Measurements from ENCODE around the gene MAPKBP1. TPM values are rescaled to one million over a fixed set of nuclear protein-coding genes. Genes with fewer than 3 reads are reported as not detected.

MAPKBP1 gene
- polyA plus RNA-seq, 1 donor from 2014 or later: 30.3 TPM

- no peak overlapping the region for H3K4me2 ChIP-seq (ENCODE audit: low read length)
- H3K27ac ChIP-seq (ENCODE audit: low read length): no peak overlapping the region
- no peaks in the 10 kb centered on the region for H3K27me3 ChIP-seq (ENCODE audit: insufficient read depth, low read depth, low read length)
- H3K9ac ChIP-seq (ENCODE audit: low read length): no peak overlapping the region
- TF ChIP-seq RAD21 (conservative IDR thresholded peaks at IDR 0.05) (no peak), MXI1 (conservative IDR thresholded peaks at IDR 0.05; ENCODE audit: poor library complexity, severe bottlenecking) (no peak), SMC3 (conservative IDR thresholded peaks at IDR 0.05; ENCODE audit: poor library complexity) (no peak), TAF1 (IDR thresholded peaks at IDR 0.05; ENCODE audit: low read depth) (no peak), POLR2AphosphoS5 (IDR thresholded peaks at IDR 0.05) (no peak), CTCF (IDR thresholded peaks at IDR 0.05; ENCODE audit: poor library complexity, severe bottlenecking) (no peak), REST (IDR thresholded peaks at IDR 0.05; ENCODE audit: borderline replicate concordance) (no peak), EZH2 (IDR thresholded peaks at IDR 0.05; ENCODE audit: borderline replicate concordance, insufficient read depth, low read length, poor library complexity, severe bottlenecking) (no peak)
- peaks cover 7% of the 10 kb centered on the region for H3K36me3 ChIP-seq (ENCODE audit: insufficient read depth, low read length)
- H3K9me3 ChIP-seq (ENCODE audit: low read length): no peaks in the 10 kb centered on the region
- no peaks in the 10 kb centered on the region for H3K9me2 ChIP-seq (ENCODE audit: insufficient read depth, low read length)
- no peak overlapping the region for H3K4me3 ChIP-seq (ENCODE audit: low read length)
- H3K79me2 ChIP-seq (replicated peaks; ENCODE audit: insufficient read depth, low read length): no peaks in the 10 kb centered on the region
- H3F3A ChIP-seq (ENCODE audit: insufficient read depth, low read length, poor library complexity, severe bottlenecking): no peaks in the 10 kb centered on the region
- no peak overlapping the region for H2AFZ ChIP-seq (ENCODE audit: low read depth, low read length)
- H4K20me1 ChIP-seq (ENCODE audit: insufficient read depth): no peaks in the 10 kb centered on the region
These were observed 43.5 kb downstream of the MAPKBP1 start for GRCh38 chr15:41817781-41818180.

- H3K27ac ChIP-seq (ENCODE audit: low read length): no peak overlapping the region
- H3K36me3 ChIP-seq (ENCODE audit: insufficient read depth, low read length): peaks cover 7% of the 10 kb centered on the region
- no peaks in the 10 kb centered on the region for H3K79me2 ChIP-seq (replicated peaks; ENCODE audit: insufficient read depth, low read length)
- H3K9ac ChIP-seq (ENCODE audit: low read length): no peak overlapping the region
- H3K9me3 ChIP-seq (ENCODE audit: low read length): no peaks in the 10 kb centered on the region
- no peak for TF ChIP-seq EP300 (conservative IDR thresholded peaks at IDR 0.05; ENCODE audit: poor library complexity, severe bottlenecking)
- TF ChIP-seq MXI1 (conservative IDR thresholded peaks at IDR 0.05; ENCODE audit: poor library complexity, severe bottlenecking): no peak
- TF ChIP-seq RAD21 (conservative IDR thresholded peaks at IDR 0.05): no peak
- no peaks in the 10 kb centered on the region for H4K20me1 ChIP-seq (ENCODE audit: insufficient read depth)
- H3K4me3 ChIP-seq (ENCODE audit: low read length): no peak overlapping the region
- no peak overlapping the region for H2AFZ ChIP-seq (ENCODE audit: low read depth, low read length)
- H3K4me2 ChIP-seq (ENCODE audit: low read length): no peak overlapping the region
- H3K9me2 ChIP-seq (ENCODE audit: insufficient read depth, low read length): no peaks in the 10 kb centered on the region
- H3K27me3 ChIP-seq (ENCODE audit: insufficient read depth, low read depth, low read length): no peaks in the 10 kb centered on the region
- H3F3A ChIP-seq (ENCODE audit: insufficient read depth, low read length, poor library complexity, severe bottlenecking): no peaks in the 10 kb centered on the region
These were observed 45.3 kb downstream of the MAPKBP1 start for GRCh38 chr15:41819455-41820050.

Measured in neural cell (in vitro differentiated cells).